ENCODE measurements around the gene PLOD3. TPM values are rescaled to one million over a fixed set of nuclear protein-coding genes. Genes with fewer than 3 reads are reported as not detected.
A peak's percentile ranks its signal among the peaks of the same experiment; 100 is the strongest.

Gene PLOD3
- total and polyA plus RNA-seq, 9 of the 15 experiments (the other 6 are each of a cell fraction or from before 2014, with no cell fraction given), result 2.8 to 101 (median 30.9) TPM

GRCh38 chr7:101164071-101164840 lies 53.1 kb downstream of the PLOD3 start (continued):
- TF ChIP-seq AFF1 (IDR thresholded peaks at IDR 0.05; ENCODE audit: low read depth in 1 of 2, partially characterized antibody in 2 of 2), result peak in 1 of 2 experiments; percentile 28
- no peak for TF ChIP-seq ZNF174 (CRISPR knock-in tag; IDR thresholded peaks at IDR 0.05)
- no peak for TF ChIP-seq GTF2E2 (tag; IDR thresholded peaks at IDR 0.05)
- no peak for TF ChIP-seq NFYB (IDR thresholded peaks at IDR 0.05; ENCODE audit: extremely low read depth, insufficient read length)
- no peak for TF ChIP-seq GATAD2A (IDR thresholded peaks at IDR 0.05)
- TF ChIP-seq KDM1A (IDR thresholded peaks at IDR 0.05), result no peak
- TF ChIP-seq ZNF586 (CRISPR knock-in tag; conservative IDR thresholded peaks at IDR 0.05), result no peak
- TF ChIP-seq PYGO2 (tag; IDR thresholded peaks at IDR 0.05), result no peak

Measured in K562 (cell line).